Activated T-helper 1 cell treated with Interleukin-2 at 50 U/mL for 16 hours (primary cell): Measurements from ENCODE around the gene MEAF6.

ENCODE experiments used
- DNase-seq: peaks from one replicate; pipeline ENCODE4 v3.0.0-alpha.2; 2020; ENCODE audit warnings: low read depth

MEAF6 gene

DNA sequence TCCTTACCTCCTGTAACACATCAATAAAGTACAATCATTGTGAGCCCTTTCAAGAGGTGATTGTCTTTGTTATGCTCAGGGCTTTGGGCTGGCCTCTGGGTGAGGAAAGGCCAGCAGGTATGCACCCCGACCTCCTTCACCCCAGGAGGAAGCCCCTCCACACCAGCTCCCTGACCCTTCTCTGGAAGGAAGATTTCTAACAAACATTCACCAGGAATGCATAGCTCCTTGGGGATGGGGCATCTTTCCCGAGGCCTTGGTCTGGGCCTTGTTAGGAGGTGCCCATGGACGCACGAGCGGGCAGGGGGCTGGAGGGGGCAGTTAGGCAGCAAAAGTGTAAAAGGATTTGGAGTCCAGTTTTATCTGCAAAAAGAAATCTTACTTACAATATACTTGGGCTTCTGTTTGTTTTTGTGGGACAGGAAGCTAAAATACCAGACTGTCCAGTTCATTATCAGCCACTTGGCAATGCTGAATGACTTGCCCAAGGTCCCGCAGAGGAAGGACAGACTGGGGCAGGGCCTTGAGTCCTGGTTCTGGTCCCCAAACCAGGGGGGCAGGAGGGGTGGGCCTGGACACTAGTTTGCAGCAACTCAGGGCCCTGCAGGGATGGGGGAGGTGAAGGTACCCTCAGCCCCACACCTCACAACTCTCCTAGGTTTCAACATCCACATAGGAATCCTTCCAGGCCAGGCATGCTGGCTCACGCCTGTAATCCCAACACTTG is 30.1 kb downstream of the MEAF6 start:
- DNase-seq: no peak

DNA sequence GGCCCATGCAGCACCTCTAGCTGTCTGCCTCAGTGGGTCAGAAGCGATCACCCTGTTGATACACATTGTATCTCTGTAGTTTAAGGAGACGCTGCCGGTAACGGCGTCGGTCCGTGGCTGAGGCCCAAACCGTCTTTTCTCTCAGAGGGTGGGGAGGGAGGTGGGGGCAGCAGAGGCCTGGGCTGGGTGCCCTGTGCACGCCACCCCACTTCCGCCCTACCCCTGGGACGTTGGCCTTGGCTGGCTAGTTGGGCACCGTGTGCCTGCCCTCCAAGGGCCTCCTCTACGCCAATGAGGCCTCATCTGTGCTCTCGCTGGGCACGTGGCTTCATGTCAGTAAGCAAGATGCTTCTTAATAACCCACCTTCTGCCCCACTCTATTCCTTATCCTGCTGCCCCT is 30.8 kb downstream of the MEAF6 start:
- DNase-seq: no peak

DNA sequence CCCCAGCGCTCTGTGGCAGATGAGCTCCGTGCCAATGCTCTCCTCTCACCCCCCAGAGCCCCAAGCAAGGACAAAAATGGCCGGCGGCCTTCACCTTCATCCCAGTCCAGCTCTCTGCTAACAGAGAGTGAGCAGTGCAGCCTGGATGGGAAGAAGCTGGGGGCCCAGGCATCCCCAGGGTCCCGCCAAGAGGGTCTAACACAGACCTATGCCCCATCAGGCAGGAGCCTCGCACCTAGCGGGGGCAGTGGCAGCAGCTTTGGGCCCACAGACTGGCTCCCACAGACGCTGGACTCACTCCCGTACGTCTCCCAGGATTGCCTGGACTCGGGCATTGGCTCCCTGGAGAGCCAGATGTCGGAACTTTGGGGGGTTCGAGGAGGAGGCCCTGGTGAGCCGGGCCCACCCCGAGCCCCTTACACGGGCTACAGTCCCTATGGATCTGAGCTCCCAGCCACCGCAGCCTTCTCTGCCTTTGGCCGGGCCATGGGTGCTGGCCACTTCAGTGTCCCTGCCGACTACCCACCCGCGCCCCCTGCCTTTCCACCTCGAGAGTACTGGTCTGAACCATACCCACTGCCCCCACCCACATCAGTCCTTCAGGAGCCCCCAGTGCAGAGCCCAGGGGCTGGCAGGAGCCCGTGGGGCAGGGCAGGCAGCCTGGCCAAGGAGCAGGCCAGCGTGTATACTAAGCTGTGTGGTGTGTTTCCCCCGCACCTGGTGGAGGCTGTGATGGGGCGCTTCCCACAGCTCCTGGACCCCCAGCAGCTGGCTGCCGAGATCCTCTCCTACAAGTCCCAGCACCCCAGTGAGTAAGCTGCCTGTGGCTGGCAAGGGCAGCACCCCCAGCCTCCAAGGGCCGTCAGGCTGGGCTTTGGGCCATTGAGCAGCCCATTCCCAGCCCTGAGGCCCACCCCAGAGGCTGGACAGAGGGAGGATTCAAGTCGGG is 31.5 kb downstream of the MEAF6 start:
- DNase-seq: no peak

DNA sequence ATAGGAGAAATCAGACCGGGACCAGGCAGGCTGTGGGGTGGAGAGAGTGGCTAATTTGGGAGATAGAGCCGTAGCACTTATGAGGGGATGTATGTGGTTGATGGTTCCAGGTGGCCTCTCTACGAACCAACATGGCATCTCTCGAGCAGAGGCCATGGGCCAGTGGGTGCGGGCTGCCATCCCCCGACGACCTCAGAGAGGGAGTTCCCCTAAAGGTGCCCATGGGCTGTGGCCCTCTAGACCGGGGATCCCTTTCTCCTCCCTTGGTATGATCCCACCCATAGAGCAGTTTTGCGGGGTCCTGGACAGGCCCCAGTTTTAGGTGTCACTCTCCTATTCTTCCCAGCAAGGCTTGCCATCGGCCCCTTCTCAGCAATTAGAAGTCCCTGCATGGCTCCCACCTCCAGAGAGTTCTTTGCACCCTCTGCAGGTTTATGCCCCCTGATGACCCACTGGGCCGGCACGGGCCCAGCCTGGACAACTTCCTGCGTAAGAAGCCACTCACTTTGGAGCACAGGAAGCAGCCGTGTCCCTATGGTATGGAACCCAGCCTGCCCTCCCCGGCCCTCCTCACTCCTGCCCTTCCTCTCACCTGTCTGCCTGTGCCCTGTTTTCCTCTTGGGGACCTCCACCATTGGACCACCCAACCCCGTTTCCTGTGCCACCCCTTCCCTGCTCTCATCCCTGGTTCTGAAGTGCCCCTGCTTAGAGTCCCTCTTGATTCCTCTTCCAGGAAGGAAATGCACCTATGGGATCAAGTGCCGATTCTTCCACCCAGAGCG is 32.4 kb downstream of the MEAF6 start:
- no peak for DNase-seq

DNA sequence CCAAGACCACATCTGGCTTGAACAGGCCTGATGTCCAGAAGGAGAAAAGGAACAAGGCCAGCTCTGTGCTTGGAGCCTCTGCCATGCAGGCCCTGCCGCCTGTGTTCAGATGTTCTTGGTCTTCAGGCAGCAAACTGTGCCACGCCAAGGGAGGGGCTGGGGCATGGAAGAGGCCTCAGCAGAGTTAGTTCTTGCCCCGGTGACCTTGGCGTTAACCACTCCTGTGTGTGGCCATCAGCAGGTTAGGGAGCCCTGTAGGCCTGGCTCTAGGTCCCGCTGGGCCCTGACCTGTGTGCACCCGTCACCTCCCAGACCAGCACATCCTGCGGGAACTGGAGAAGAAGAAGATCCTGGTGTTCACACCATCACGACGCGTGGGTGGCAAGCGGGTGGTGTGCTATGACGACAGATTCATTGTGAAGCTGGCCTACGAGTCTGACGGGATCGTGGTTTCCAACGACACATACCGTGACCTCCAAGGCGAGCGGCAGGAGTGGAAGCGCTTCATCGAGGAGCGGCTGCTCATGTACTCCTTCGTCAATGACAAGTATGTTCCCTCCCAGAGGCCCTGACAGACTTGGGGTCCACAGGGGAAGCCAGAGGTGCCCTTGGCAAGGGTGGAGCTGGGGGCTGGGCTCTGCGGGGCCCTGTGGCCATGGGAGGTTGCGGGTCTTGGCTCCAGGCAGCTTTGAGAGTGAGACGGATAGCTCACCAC is 33.1 kb downstream of the MEAF6 start:
- no peak for DNase-seq

DNA sequence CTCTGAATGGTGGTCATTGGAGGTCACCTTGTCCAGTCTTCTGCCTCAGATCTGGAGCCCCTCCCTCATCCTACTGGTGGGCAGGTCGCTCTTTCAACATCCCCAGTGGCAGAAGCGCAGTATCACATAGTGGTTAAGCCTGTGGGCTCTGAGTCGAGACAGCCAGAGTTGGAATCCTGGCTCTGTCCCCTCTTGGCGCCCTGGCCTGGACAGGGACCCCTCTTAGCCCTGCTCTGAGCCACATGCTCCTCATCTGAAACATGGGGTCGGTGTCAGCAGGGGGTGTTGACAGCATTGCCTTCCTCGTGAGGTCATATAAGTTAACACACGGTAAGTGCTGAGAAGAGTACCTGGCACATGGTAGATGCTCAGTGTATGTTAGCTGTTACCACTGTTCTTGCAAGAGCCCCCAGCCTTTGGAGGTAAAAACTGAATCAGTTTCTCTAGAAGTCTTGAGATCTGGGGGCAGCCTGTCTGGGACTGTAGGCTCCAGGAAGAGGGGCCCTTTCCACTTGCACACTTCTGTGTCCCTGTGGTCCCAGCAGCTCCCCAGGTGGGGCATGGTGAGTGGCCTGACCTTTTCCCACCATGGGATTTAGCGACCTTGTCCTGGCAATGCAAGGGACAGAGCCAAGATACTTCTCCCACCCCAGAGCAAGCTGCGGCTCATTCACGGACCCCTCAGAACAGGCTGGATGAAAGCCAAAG is 33.8 kb downstream of the MEAF6 start:
- DNase-seq: no peak

DNA sequence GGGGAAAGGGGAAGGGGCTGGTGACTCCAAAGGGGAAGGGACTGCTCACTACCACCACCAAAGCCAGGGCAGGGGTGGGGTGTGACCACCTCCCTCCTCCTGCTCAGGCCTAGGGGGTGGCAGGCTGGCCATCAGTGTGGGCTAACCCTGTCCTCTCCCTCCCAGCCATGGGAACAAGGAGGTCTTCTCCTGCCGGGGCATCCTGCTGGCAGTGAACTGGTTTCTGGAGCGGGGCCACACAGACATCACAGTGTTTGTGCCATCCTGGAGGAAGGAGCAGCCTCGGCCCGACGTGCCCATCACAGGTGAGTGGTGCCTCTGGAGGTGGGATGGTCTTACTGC is 34.5 kb downstream of the MEAF6 start:
- no peak for DNase-seq

DNA sequence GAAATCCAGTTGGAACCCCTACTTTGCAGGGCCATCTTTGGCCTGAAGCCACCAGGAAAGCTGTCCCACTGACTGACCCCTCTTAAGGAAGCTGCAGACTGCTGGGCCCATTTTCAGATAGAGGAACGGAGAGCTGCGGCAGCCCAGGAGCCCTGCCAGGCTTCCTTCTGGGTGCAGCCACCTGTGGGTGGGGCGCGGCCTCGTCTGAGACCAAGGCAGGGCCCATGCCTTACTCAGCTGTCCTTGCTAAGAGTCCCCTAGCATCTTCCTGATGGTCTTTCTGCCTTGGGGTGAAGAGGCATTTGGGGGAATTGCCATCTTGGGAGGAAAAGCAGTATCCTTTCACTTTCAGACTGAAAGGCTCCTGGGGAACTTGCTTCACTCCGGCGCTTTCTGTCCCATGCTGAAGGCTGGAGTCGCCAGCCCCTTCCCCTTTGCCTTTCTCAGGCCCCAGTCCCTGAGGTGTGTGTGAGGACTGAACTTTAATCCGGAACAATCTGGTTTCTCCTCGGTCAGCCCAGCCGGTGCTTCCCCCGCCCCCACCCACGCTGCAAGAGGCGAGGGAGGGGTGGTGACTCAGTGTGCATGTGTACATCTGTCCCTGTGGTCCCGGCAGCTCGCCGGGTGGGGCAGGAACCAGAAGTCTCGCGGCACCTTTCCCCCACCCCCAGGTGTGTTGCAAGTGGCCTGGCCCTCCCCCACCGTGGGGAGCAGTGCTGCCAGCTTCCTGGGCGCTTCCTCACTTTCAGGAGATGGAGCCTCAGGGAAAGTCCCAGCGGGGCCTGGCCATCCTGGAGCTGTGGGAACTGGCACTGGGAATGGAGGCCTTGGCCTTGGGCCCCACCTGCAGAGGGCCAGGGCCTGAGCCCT is 35.1 kb downstream of the MEAF6 start:
- peak; percentile 87 for DNase-seq

DNA sequence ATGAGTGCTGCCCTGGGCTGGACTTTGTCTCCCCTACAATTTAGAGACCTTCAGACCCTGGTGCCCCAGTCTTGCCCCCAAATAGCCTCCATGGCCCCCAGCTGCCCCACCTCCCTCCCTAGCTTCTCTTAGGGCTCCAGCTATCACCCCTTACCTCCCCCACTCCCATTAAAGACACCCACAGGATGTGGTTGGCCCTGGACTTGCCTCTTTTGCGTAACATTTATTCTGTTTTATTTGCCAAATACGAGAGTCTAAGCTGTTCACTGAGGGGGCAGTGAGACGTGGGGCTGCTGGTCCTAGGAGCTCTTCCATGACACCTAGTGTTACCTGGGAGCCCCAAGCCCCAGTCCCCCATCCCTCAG is 35.7 kb downstream of the MEAF6 start:
- no peak for DNase-seq

DNA sequence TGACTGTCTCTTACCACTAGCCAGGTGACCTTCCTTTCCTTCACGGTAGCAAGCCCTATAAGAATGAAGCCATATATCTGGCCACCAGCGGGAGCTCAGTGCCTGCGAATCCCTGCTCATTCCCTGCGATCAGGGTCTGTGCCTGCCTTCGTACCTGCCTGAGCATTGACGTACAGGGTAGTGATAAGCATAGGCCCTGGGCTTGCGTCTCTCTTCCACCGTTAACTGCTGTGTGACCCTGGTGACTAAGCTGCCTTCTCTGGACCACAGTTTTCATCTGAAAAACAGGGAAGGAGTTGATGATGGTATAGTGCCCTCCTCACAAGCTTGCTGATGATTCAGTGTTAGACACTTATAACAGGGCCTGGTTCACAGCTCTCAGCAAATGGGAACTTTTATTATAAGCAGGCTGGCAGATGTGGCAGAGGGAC is 36.1 kb downstream of the MEAF6 start:
- DNase-seq: no peak

DNA sequence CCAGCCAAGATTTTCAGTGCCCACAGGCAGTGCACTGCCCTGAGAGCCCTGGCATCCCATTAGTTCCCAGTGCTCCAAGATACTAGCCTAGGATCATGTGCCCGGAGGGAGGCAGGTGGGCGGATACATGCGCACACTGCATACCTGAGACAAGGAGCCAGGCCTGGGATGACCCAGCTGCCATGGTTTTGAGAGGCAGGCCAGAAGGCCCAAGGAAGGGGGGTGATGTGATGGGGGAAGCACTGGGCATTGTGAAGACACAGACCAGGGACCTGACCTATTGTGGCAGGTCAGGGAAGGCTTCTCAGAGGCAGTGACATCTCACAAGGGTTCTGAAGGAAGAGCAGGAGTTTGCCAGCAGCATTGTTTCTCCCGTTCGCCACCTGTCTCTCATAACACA is 36.6 kb downstream of the MEAF6 start:
- no peak for DNase-seq

DNA sequence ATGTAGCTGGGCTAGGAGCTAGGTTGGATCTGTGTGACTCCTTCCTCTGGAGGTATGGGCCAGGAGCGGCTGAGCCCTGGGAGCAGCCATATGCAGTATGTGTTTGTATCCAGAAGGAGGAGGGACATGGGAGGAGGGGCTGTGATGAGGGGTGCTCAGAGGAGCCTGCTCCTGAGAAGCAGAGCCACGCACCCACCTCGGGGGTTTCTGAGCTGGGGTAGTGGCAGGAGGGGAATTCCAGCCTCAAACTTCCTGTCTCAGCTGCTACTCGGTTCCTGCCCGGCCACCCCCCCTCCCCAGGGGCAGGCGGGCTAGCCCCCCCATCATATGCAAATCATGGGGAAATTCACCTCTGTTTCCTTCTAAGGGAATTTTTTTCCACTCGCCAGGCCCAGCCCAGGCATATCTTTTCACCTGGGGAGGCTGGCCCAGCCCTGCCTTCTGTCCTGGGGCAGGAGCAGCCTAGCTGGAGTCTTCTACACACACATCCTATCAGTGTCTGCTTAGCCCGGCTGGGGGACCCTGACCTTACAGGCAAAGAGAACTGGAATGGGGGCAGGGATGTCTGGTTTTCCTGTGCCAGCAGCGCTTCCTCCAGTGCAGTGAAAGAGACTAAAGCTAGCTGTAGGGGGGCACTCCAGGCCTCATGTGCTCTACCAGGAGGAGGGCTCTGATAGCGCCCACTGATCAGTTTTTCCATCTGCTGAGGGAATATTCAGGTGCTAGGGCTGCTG is 37.2 kb downstream of the MEAF6 start:
- peak; percentile 70 for DNase-seq

DNA sequence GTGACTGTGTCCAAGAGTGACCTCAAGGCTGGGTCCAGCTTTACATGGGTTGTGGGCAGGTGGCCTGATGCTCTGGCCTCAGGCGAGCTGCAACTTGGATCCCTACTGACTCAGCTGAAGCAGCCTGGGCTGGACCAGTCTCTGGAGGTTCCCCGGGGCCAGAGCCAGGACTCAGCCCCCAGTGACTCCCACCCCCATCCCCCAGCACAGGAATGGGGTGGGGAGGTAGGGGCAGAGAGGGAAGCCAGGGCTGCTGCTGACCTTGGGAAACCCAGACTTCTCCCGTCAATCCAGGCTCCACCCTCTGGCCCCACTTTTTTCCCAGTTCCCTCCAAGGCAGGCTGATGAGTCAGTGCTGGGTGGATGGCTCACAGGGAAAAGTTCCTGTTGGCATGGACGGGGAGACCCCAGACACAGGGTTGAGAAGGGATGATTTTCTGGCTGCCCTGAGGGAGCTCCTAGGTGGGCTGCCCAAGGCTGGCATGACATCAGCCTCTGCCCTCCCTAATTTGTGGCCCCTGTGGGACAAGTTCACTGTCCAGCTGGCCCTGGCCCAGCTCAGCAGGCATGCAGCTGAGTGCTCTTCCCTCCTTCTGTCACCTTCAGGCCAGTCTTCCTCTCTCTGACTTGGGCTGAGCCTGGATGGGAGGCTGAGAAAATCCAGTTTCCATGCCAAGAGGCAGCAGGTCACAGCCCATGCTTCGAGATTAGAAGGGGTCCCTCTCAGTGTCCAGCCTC is 37.9 kb downstream of the MEAF6 start:
- DNase-seq: no peak

DNA sequence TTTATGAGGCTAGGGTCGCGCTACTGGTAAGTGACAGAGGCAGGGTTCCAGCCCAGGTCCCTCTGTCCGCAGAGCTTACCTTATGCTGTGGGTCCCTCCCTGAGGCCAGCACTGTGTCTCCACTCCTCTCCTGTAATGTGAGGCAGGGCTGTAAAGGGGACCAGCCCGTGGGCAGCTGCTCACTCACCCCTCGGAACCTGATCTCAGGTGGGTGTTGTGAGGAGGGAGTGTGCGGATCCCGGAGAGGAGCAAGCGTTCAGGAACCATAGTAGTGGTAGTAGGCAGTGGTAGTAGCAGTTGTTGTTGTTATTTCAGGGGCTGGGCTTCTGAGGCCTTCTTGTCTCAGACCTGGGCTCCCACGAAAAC is 38.5 kb downstream of the MEAF6 start:
- DNase-seq: no peak

DNA sequence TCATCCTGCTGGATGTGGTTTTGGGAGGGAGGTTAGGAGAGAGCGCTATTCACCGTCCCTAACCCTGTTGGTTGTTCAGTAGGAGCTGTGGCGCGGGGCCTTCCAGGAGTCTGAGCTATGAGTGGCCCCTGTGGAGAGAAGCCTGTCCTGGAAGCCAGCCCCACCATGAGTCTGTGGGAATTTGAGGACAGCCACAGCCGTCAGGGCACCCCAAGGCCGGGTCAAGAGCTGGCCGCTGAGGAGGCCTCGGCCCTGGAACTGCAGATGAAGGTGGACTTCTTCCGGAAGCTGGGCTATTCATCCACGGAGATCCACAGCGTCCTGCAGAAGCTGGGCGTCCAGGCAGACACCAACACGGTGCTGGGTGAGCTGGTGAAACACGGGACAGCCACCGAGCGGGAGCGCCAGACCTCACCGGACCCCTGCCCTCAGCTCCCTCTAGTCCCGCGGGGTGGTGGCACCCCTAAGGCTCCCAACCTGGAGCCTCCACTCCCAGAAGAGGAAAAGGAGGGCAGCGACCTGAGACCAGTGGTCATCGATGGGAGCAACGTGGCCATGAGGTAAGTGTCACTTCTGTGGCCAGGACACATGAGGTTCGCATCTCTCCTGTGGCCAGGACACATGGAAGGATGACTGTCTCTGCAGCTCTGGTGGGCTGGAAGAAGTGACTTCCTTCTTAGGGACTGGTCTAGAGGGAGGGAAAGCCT is 39.0 kb downstream of the MEAF6 start:
- DNase-seq: no peak

DNA sequence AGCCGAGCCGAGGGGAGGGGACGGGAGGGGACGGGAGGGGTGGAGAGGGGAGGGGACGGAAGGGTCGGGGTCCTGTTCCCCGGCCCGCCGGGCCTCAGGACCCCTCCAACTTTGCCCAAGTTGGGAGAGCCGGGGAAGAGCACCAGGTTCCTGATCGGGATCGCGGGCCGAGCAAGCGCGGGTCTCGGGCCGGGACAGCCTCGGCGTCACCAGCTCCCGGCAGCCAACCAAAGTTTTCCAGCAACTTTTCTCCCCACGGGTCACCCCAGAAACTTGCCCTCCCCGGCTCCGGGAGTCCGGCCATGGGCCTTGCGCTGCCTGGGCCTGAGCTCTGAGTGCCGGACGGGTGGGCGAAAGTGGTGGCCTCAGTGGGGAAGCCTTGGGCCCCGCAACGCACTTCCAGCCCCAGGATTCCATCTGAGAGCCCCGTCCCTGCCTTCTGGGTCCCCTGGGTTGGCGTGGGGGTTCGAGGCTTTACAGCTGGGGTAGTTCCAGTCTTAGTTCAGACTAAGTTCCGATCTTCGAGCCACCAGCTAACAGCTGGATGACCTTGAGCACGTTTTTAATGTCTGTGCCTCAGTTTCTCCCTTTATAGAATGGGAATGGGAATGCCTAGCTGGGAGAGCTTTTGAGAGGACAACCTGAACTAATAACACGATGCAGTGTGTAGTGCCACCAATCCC is 39.7 kb downstream of the MEAF6 start:
- DNase-seq: no peak

DNA sequence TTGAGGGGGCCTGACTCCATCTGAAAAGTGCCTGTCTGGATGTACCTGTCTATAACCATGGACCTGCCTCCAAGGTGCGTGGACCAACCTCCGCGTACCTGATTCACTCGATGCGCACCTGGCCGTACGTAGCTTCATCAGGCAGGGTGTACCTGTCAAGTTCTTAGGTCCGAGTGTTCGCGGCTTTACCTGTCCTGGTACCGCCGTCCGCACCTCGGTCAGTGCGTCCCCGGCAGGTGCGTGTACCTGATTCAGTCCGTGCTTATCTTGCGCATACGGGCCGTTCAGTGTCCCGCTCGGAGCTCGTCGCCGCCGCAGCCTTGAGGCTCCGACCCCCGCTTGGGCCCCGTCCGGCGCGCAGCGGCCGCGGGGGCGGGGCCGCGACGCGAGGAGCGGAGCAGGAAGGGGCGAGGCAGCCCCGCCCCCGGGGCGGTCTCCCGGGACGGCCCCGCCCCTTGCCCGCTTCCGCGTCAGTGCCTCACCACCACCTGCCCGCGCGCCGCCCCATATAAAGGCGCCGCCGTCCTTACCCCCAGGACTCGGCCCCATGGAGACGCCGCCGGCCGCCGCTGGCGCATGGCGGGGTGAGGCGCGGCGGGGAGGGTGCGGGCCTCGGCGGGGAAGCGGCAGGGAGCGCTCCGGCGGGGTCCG is 40.4 kb downstream of the MEAF6 start, which contains the start of gene ZC3H12A:
TSS of gene ZC3H12A (plus strand) at position 535 of the 651 bp plus-strand sequence. CDS start 917 bp downstream, outside the sequence.
- DNase-seq: peak; percentile 92
